ENCODE results near the gene VPS13A.

DNA sequence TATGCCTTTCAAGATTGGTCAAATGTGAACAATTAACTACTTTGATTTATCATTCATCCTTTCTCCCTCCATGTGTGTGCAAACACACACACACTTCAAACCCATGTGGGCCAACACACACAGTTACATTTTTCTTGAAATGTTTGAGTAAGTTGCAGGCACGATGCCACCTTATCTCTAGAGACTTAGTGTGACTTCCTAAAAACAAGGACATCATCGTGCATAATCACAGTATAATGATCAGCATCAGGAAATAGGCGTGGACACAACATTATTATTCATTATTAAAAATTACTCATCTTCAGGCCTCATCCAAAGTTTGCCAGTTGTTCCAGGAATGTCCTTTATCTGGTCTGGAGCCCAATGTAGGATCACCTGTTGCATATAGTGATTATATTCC lies 261.3 kb downstream of the VPS13A start:
- TF ChIP-seq POLR2A (IDR thresholded peaks at IDR 0.05), result no peak
- TF ChIP-seq, protein P1, sequence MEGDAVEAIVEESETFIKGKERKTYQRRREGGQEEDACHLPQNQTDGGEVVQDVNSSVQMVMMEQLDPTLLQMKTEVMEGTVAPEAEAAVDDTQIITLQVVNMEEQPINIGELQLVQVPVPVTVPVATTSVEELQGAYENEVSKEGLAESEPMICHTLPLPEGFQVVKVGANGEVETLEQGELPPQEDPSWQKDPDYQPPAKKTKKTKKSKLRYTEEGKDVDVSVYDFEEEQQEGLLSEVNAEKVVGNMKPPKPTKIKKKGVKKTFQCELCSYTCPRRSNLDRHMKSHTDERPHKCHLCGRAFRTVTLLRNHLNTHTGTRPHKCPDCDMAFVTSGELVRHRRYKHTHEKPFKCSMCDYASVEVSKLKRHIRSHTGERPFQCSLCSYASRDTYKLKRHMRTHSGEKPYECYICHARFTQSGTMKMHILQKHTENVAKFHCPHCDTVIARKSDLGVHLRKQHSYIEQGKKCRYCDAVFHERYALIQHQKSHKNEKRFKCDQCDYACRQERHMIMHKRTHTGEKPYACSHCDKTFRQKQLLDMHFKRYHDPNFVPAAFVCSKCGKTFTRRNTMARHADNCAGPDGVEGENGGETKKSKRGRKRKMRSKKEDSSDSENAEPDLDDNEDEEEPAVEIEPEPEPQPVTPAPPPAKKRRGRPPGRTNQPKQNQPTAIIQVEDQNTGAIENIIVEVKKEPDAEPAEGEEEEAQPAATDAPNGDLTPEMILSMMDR (IDR thresholded peaks at IDR 0.05), result no peak

All from adrenal gland (tissue), 5 donors.